Astrocyte of the cerebellum (primary cell): Measurements from ENCODE around the gene IL34.

Experiments
- DNase-seq: peaks from one replicate; pipeline ENCODE4 v3.0.0-alpha.2; 2011; ENCODE audit warnings: low read depth
- H3K4me3 ChIP-seq: 2 replicates; pipeline ENCODE4 v1.5.1; 2011; ENCODE audit warnings: mild to moderate bottlenecking, low read depth, low read length, moderate library complexity
- CTCF ChIP-seq: IDR thresholded peaks from 2 replicates; pipeline ENCODE4 v1.5.1; 2012; ENCODE audit warnings: low read length, low read depth, moderate library complexity, mild to moderate bottlenecking; ENCODE audit errors: missing control alignments
- in situ Hi-C: cut with HindIII; loops from 2 replicates; pipeline ENCODE4 v1.10.0; 2017; ENCODE audit warnings: low sequenced_read_pairs

Gene IL34

GRCh38 chr16:70662991-70663523 is 16.7 kb downstream of the IL34 start:
- no peak overlapping the region for H3K4me3 ChIP-seq
- in situ Hi-C loops, result no loop called here
- no peak for TF ChIP-seq CTCF
- no peak for DNase-seq

- no peak for TF ChIP-seq CTCF
- no peak for DNase-seq
- in situ Hi-C loops, result no loop called here
- H3K4me3 ChIP-seq, result no peak overlapping the region
Observed at GRCh38 chr16:70663524-70664324, 17.4 kb downstream of the IL34 start.

GRCh38 chr16:70664325-70665112 is 18.2 kb downstream of the IL34 start:
- H3K4me3 ChIP-seq, result no peak overlapping the region
- TF ChIP-seq CTCF, result no peak
- DNase-seq, result no peak
- in situ Hi-C loops, result no loop called here

GRCh38 chr16:70665113-70665694 is 18.8 kb downstream of the IL34 start:
- TF ChIP-seq CTCF, result no peak
- in situ Hi-C loops, result no loop called here
- no peak overlapping the region for H3K4me3 ChIP-seq
- DNase-seq, result no peak

- no peak for TF ChIP-seq CTCF
- no peak for DNase-seq
- no peak overlapping the region for H3K4me3 ChIP-seq
- in situ Hi-C loops, result no loop called here
Observed at GRCh38 chr16:70665806-70666735, 19.7 kb downstream of the IL34 start.
